AG04449 (cell line): ENCODE measurements around the gene GMPPA.

ENCODE experiments used
- CTCF ChIA-PET: fragments of 350-600 bp; formaldehyde crosslinking; extraction: SDS; loops from one replicate; lab custom pipeline; 2021; ENCODE audit warnings: antibody characterized with exemption; lab: Yijun Ruan, JAX
- POLR2A ChIA-PET: fragments of 400-600, 350-600 bp; formaldehyde crosslinking; extraction: SDS; loops from one replicate; lab custom pipeline; 2020; ENCODE audit warnings: antibody characterized with exemption, inconsistent platforms; lab: Yijun Ruan, JAX
- DNase-seq: peaks from one replicate; pipeline ENCODE4 v3.0.0-alpha.2; 2010; ENCODE audit warnings: low read depth, low spot score
- H3K4me3 ChIP-seq: 2 replicates; pipeline ENCODE4 v1.5.1; 2011; ENCODE audit warnings: low read depth, mild to moderate bottlenecking, control low read depth, low read length
- TF ChIP-seq, protein P1 (sequence below): IDR thresholded peaks from one replicate; pipeline ENCODE4 v1.5.1; 2011; ENCODE audit warnings: mild to moderate bottlenecking, moderate library complexity, low read length, control low read depth, inconsistent platforms; ENCODE audit not compliant: insufficient read depth; ENCODE audit errors: missing control alignments

GMPPA gene

DNA sequence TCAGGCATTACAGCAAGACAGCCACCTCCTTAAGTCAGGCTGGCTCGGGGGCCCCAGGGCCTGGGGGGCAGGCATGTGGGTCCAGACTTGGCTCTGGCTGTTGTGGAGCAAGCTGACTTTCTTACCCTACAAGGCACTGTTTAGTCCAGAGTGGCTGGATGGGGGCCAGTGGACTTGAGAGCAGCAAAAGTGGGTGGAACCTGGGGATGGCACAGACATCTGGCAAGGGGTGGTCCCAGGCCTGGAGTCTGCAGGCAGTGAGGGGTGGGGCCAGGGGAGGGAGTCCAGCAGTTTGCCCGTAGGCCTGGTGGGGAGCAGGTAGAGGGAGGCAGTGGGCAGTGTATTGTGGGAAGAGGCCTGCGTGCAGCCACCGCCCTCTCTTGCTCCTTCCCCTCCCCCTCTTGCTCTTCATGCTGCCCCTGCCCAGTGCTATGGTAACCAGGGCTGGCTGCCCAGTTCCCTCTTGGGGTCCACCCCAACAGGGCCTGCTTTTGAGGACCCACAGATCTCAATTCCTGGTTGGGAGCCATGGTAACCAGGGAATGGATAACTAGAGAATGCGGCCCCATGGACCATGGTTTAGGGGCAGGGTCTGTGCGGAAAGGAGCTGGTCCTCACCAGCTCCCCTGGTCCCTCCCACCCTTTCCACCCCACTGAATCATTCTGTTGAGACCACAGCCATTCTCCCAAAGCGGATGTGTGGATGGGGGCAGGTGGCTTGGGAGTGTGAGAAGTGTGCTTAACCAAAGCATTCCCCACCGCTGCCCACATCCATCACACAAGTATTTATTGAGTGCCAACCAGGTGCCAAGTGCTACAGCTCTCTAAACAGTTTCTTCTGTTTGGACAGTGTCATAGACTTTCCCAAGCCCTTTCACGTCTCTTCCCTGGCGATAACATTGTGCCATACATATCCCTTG lies 44.8 kb upstream of the GMPPA start:
- DNase-seq = peak; percentile 95
- ChIA-PET CTCF (interaction anchor here (0.9 to 14.5 kb wide), 23 partner anchors 10 to 235 kb away, joined by 3 to 238 read pairs (median 5); partner anchors contain the start of gene SPEG), POLR2A (interaction anchor here (0.9 to 2.3 kb wide), 13 partner anchors 8 to 57 kb away, joined by 3 to 24 read pairs (median 4); partner anchors contain the start of gene GMPPA)
- peak overlapping the region; percentile 24; the same call in 1 of the 2 replicates for H3K4me3 ChIP-seq
- TF ChIP-seq, protein P1, sequence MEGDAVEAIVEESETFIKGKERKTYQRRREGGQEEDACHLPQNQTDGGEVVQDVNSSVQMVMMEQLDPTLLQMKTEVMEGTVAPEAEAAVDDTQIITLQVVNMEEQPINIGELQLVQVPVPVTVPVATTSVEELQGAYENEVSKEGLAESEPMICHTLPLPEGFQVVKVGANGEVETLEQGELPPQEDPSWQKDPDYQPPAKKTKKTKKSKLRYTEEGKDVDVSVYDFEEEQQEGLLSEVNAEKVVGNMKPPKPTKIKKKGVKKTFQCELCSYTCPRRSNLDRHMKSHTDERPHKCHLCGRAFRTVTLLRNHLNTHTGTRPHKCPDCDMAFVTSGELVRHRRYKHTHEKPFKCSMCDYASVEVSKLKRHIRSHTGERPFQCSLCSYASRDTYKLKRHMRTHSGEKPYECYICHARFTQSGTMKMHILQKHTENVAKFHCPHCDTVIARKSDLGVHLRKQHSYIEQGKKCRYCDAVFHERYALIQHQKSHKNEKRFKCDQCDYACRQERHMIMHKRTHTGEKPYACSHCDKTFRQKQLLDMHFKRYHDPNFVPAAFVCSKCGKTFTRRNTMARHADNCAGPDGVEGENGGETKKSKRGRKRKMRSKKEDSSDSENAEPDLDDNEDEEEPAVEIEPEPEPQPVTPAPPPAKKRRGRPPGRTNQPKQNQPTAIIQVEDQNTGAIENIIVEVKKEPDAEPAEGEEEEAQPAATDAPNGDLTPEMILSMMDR = no peak

GRCh38 chr2:219455581-219455980 lies 43.1 kb upstream of the GMPPA start:
- TF ChIP-seq, protein P1 = no peak
- no peak for DNase-seq
- H3K4me3 ChIP-seq = no peak overlapping the region
- ChIA-PET CTCF (interaction anchor here (0.7 to 14.5 kb wide), 8 partner anchors 8 to 70 kb away, joined by 3 to 238 read pairs (median 4); partner anchors contain the start of gene SPEG), POLR2A (interaction anchor here (0.6 to 1.4 kb wide), 5 partner anchors 8 to 68 kb away, joined by 3 to 6 read pairs (median 5); partner anchors contain the start of gene DNPEP)

DNA sequence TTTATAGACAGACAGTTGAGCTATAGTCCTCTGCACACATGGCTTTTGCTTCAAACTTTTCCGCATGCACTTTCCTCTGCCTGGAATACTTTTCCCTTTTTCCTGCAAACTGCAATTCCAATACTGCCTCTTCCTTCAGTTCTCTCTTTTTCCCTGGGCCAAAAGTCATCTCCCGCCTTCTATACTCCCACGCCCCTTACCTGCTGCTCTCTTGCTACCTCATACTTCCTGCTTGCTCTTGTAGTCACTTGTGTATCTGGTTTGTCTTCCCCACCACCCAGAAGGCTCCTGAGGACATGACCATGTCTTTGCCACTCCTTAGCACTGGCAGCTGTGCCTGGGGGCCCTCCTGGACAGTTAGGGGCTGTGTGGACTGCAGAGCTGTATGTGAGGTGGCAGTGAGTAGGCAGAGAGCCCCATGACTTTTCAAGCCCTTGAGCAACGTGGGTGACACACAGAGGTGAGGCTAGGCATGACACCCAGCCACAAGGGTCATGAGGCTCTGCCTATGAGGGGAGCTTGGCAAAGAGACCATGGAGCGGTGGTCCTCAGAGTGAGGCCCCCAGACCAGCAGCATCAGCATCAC lies 40.8 kb upstream of the GMPPA start:
- POLR2A ChIA-PET = interaction anchor here (0.6 to 1.3 kb wide), 2 partner anchors 11 to 68 kb away, joined by 3 to 5 read pairs; no protein-coding TSS in a partner anchor
- TF ChIP-seq, protein P1 = no peak
- DNase-seq = no peak
- no peak overlapping the region for H3K4me3 ChIP-seq
- CTCF ChIA-PET = interaction anchor here (1.0 to 14.5 kb wide), 18 partner anchors 7 to 72 kb away, joined by 3 to 238 read pairs (median 9); partner anchors contain the start of gene GMPPA

DNA sequence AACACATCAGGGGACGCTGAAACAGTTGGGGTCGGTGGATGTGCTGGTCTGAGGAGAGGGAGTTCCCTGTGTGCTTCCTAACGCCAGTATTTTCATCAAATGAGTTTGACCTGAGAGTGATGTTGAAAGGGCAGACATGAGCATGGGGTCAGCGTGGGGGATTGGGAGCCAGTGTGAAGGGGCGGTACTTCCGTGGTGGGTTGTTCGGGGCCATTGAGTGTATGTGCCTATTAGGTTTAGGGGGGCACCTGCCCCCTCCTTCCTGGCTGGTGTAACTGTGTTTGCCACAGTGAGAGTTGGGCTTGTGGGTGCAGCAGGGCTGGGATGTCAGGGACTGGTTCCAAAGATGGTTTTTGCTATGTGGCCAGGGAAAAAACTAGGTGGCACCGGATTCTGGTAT lies 39.7 kb upstream of the GMPPA start:
- H3K4me3 ChIP-seq = no peak overlapping the region
- TF ChIP-seq, protein P1 = no peak
- POLR2A ChIA-PET = interaction anchor here (0.6 to 1.0 kb wide), 3 partner anchors 32 to 71 kb away, joined by 3 read pairs; no protein-coding TSS in a partner anchor
- CTCF ChIA-PET = interaction anchor here (0.5 to 14.5 kb wide), 24 partner anchors 8 to 230 kb away, joined by 3 to 238 read pairs (median 8); partner anchors contain the start of genes ASIC4 and GMPPA
- no peak for DNase-seq

GRCh38 chr2:219459460-219460311 lies 39.0 kb upstream of the GMPPA start:
- H3K4me3 ChIP-seq = no peak overlapping the region
- CTCF ChIA-PET = interaction anchor here (0.5 to 14.5 kb wide), 26 partner anchors 9 to 230 kb away, joined by 3 to 238 read pairs (median 8); partner anchors contain the start of genes ASIC4 and GMPPA
- POLR2A ChIA-PET = interaction anchor here (0.6 to 1.5 kb wide), 4 partner anchors 32 to 70 kb away, joined by 3 to 9 read pairs (median 3); partner anchors contain the start of gene GMPPA
- TF ChIP-seq, protein P1 = peak; percentile 96
- DNase-seq = no peak
